Endothelial cell (in vitro differentiated cells): Measurements from ENCODE around the gene TOP3B. TPM values are rescaled to one million over a fixed set of nuclear protein-coding genes. Genes with fewer than 3 reads are reported as not detected.

ENCODE experiments used
- DNase-seq: peaks from one replicate; pipeline ENCODE4 v3.0.0; 2021; ENCODE audit warnings: low spot score
- H3K27ac Mint-ChIP-seq: one replicate; pipeline ENCODE4 v1.8.0; 2021; ENCODE audit warnings: mixed read lengths, inconsistent platforms; ENCODE audit not compliant: unreplicated experiment
- H3K27me3 Mint-ChIP-seq: one replicate; pipeline ENCODE4 v1.8.0; 2021; ENCODE audit warnings: mild to moderate bottlenecking, moderate library complexity, mixed read lengths, inconsistent platforms; ENCODE audit not compliant: unreplicated experiment
- H3K36me3 Mint-ChIP-seq: one replicate; pipeline ENCODE4 v1.8.0; 2021; ENCODE audit warnings: mild to moderate bottlenecking, low read depth, mixed read lengths, inconsistent platforms; ENCODE audit not compliant: unreplicated experiment
- H3K4me1 Mint-ChIP-seq: one replicate; pipeline ENCODE4 v1.8.0; 2021; ENCODE audit warnings: mild to moderate bottlenecking, mixed read lengths, inconsistent platforms; ENCODE audit not compliant: unreplicated experiment
- H3K4me3 Mint-ChIP-seq: one replicate; pipeline ENCODE4 v1.8.0; 2021; ENCODE audit warnings: mild to moderate bottlenecking, mixed read lengths, inconsistent platforms; ENCODE audit not compliant: unreplicated experiment
- H3K9me3 Mint-ChIP-seq: one replicate; pipeline ENCODE4 v1.8.0; 2021; ENCODE audit warnings: mixed read lengths, inconsistent platforms; ENCODE audit not compliant: unreplicated experiment
- CTCF ChIP-seq: fragments of 200-600 bp; sonication (generic); IDR thresholded peaks from one replicate; pipeline ENCODE4 v1.5.0; 2021; ENCODE audit warnings: antibody characterized with exemption; ENCODE audit not compliant: unreplicated experiment
- total RNA-seq: library from RNA; stranded (reverse); fragmentation: NEBNext Ultra II Directional; extraction: Animal tissue kit (Norgen Biotek cat#: 25700); gene quantifications from one replicate; pipeline ENCODE4 v1.2.1, GENCODE V29; 2021; ENCODE audit not compliant: unreplicated experiment

The TOP3B gene
- total RNA-seq, 1 donor from 2014 or later: 55.6 TPM

- DNase-seq: no peak
- Mint-ChIP-seq H3K9me3 (no peaks in the 10 kb centered on the region), H3K27me3 (peaks cover 7% of the 10 kb centered on the region), H3K36me3 (peaks cover 38% of the 10 kb centered on the region), H3K4me1 (peaks cover 90% of the 10 kb centered on the region), H3K27ac (peak overlapping the region; percentile 94), H3K4me3 (peak overlapping the region; percentile 69)
- TF ChIP-seq CTCF: no peak
These were observed 36.9 kb downstream of the TOP3B start for GRCh38 chr22:21945453-21946261.

GRCh38 chr22:21944871-21945270, 37.7 kb downstream of the TOP3B start:
- DNase-seq: no peak
- Mint-ChIP-seq H3K36me3 (peaks cover 44% of the 10 kb centered on the region), H3K9me3 (no peaks in the 10 kb centered on the region), H3K4me3 (peak overlapping the region; percentile 69), H3K27ac (peak overlapping the region; percentile 93), H3K4me1 (peaks cover 91% of the 10 kb centered on the region), H3K27me3 (peaks cover 13% of the 10 kb centered on the region)
- no peak for TF ChIP-seq CTCF

GRCh38 chr22:21943571-21944448, 38.8 kb downstream of the TOP3B start:
- H3K27ac Mint-ChIP-seq: peak overlapping the region; percentile 99
- H3K4me3 Mint-ChIP-seq: peak overlapping the region; percentile 81
- TF ChIP-seq CTCF: no peak
- peaks cover 17% of the 10 kb centered on the region for H3K27me3 Mint-ChIP-seq
- no peaks in the 10 kb centered on the region for H3K9me3 Mint-ChIP-seq
- no peak for DNase-seq
- peaks cover 49% of the 10 kb centered on the region for H3K36me3 Mint-ChIP-seq
- peaks cover 92% of the 10 kb centered on the region for H3K4me1 Mint-ChIP-seq

- peak overlapping the region; percentile 99 for H3K27ac Mint-ChIP-seq
- TF ChIP-seq CTCF: no peak
- no peaks in the 10 kb centered on the region for H3K9me3 Mint-ChIP-seq
- DNase-seq: peak; percentile 72
- peaks cover 89% of the 10 kb centered on the region for H3K4me1 Mint-ChIP-seq
- H3K27me3 Mint-ChIP-seq: peaks cover 14% of the 10 kb centered on the region
- H3K4me3 Mint-ChIP-seq: peak overlapping the region; percentile 59
- peaks cover 54% of the 10 kb centered on the region for H3K36me3 Mint-ChIP-seq
These were observed 39.9 kb downstream of the TOP3B start for GRCh38 chr22:21942407-21943343.
